CD14-positive monocyte (primary cell): ENCODE data around the gene NOL8. TPM values are rescaled to one million over a fixed set of nuclear protein-coding genes. Genes with fewer than 3 reads are reported as not detected.
A peak's percentile ranks its signal among the peaks of the same experiment; 100 is the strongest.

Experiments
- DNase-seq, 3 donors: peaks; one replicate each; pipeline ENCODE4 v3.0.0-alpha.2; 2011 to 2022
- H2AFZ ChIP-seq: 2 replicates; pipeline ENCODE4 v1.6.0; 2012; ENCODE audit warnings: mild to moderate bottlenecking, low read depth, low read length, inconsistent platforms; ENCODE audit not compliant: insufficient read depth, poor library complexity, severe bottlenecking
- H3K27ac ChIP-seq, 2 donors: 1 replicate in 1 of 2; 2 replicates in 1 of 2; pipeline ENCODE4 v1.5.1; 2012 to 2013; ENCODE audit warnings: low read length in 2 of 2, control low read depth in 1 of 2, inconsistent platforms in 1 of 2, low read depth in 1 of 2, mild to moderate bottlenecking in 1 of 2
- H3K27me3 ChIP-seq, 2 donors: one replicate each; pipeline versions ENCODE4 v1.6.0 to v1.6.1; 2011 to 2013; ENCODE audit warnings: low read length in 2 of 2; ENCODE audit not compliant: control insufficient read depth in 2 of 2, insufficient read depth in 2 of 2
- H3K36me3 ChIP-seq, 2 donors: replicated peaks in 1 of 2; 1 replicate in 1 of 2; 2 replicates in 1 of 2; pipeline versions ENCODE4 v1.5.1 to v1.6.1; 2012 to 2013; ENCODE audit warnings: low read length in 2 of 2, control low read depth in 1 of 2, inconsistent platforms in 1 of 2, mild to moderate bottlenecking in 1 of 2; ENCODE audit not compliant: insufficient read depth in 2 of 2, control insufficient read depth in 1 of 2
- H3K4me1 ChIP-seq, 2 donors: 1 replicate in 1 of 2; 2 replicates in 1 of 2; pipeline versions ENCODE4 v1.5.1 to v1.6.1; 2012 to 2013; ENCODE audit warnings: low read length in 2 of 2, control low read depth in 1 of 2, inconsistent platforms in 1 of 2, mild to moderate bottlenecking in 1 of 2, moderate library complexity in 1 of 2; ENCODE audit not compliant: insufficient read depth in 2 of 2, control insufficient read depth in 1 of 2
- H3K4me2 ChIP-seq: replicated peaks from 2 replicates; pipeline ENCODE3; 2012; ENCODE audit warnings: low read length, moderate library complexity, mild to moderate bottlenecking; ENCODE audit not compliant: poor library complexity, severe bottlenecking; ENCODE audit errors: extremely low read depth
- H3K4me3 ChIP-seq, 3 experiments: fragments of 200-600 bp in 1 of 3; sonication (generic) in 1 of 3; replicated peaks in 1 of 3; 1 replicate in 2 of 3; 2 replicates in 1 of 3; pipeline ENCODE4 v1.5.1; 2011 to 2013; ENCODE audit warnings: low read length in 3 of 3, mild to moderate bottlenecking in 3 of 3, control low read depth in 2 of 3, low read depth in 2 of 3, inconsistent platforms in 1 of 3, moderate library complexity in 1 of 3
- H3K79me2 ChIP-seq: 2 replicates; pipeline ENCODE4 v1.6.0; 2012; ENCODE audit warnings: mild to moderate bottlenecking, control low read depth, inconsistent platforms, low read length, moderate library complexity; ENCODE audit not compliant: insufficient read depth
- H3K9ac ChIP-seq: 2 replicates; pipeline ENCODE4 v1.6.0; 2017; ENCODE audit warnings: low read length, mild to moderate bottlenecking; ENCODE audit not compliant: insufficient read depth, poor library complexity, severe bottlenecking
- H3K9me3 ChIP-seq, 2 donors: replicated peaks in 1 of 2; 1 replicate in 1 of 2; 2 replicates in 1 of 2; pipeline versions ENCODE4 v1.5.1 to v1.6.1; 2012 to 2013; ENCODE audit warnings: low read length in 2 of 2, control low read depth in 1 of 2; ENCODE audit not compliant: control insufficient read depth in 1 of 2, insufficient read depth in 1 of 2
- H4K20me1 ChIP-seq: 2 replicates; pipeline ENCODE4 v1.6.0; 2012; ENCODE audit warnings: mild to moderate bottlenecking, low read length, control low read depth, moderate library complexity; ENCODE audit not compliant: insufficient read depth
- H3K27ac Mint-ChIP-seq, 7 donors: one replicate each; pipeline ENCODE4 v1.8.0; 2020; ENCODE audit warnings: mild to moderate bottlenecking in 7 of 7, mixed read lengths in 7 of 7, moderate library complexity in 6 of 7, inconsistent platforms in 2 of 7
- H3K27me3 Mint-ChIP-seq, 3 donors: one replicate each; pipeline ENCODE4 v1.8.0; 2021 to 2022; ENCODE audit warnings: low read depth in 3 of 3, mild to moderate bottlenecking in 3 of 3, mixed read lengths in 3 of 3, moderate library complexity in 3 of 3, inconsistent platforms in 1 of 3
- H3K36me3 Mint-ChIP-seq, 2 donors: one replicate each; pipeline ENCODE4 v1.8.0; 2020; ENCODE audit warnings: mixed read lengths in 2 of 2, inconsistent platforms in 1 of 2, mild to moderate bottlenecking in 1 of 2
- H3K4me1 Mint-ChIP-seq: one replicate; pipeline ENCODE4 v1.8.0; 2020; ENCODE audit warnings: mild to moderate bottlenecking, mixed read lengths
- H3K4me3 Mint-ChIP-seq, 2 donors: one replicate each; pipeline ENCODE4 v1.8.0; 2020; ENCODE audit warnings: mild to moderate bottlenecking in 2 of 2, mixed read lengths in 2 of 2, moderate library complexity in 1 of 2
- H3K9me3 Mint-ChIP-seq, 7 donors: one replicate each; pipeline ENCODE4 v1.8.0; 2020 to 2022; ENCODE audit warnings: mixed read lengths in 7 of 7, mild to moderate bottlenecking in 6 of 7, moderate library complexity in 6 of 7, inconsistent platforms in 2 of 7
- CTCF ChIP-seq: fragments of 200-600 bp; IDR thresholded peaks from one replicate; pipeline ENCODE4 v1.8.0; 2022; ENCODE audit warnings: antibody characterized with exemption, mild to moderate bottlenecking
- WGBS: methylation state at CpG from one replicate; pipeline ENCODE4 v1.1.5; 2013; ENCODE audit warnings: missing lambda C conversion rate; ENCODE audit not compliant: insufficient coverage; 5-methylcytosine and 5-hydroxymethylcytosine counted together
- intact Hi-C, 2 donors: fragments of 100-400 bp; cut with micrococcal nuclease; formaldehyde crosslinking; loops; one replicate each; pipeline versions ENCODE4 v1.15.0 to v1.15.1; 2023
- polyA plus RNA-seq, 3 donors: library from polyadenylated mRNA; depleted of rRNA in 1 of 3; unstranded in 2 of 3; stranded (reverse) in 1 of 3; fragments of 300-500 nt in 2 of 3; fragments of >200 nt in 1 of 3; fragmentation: Illumina TruSeq in 2 of 3; gene quantifications; 1 replicate in 2 of 3; 2 replicates in 1 of 3; pipeline ENCODE4 v1.2.3, GENCODE V29; 2012 to 2021

NOL8 gene
- polyA plus RNA-seq, 3 donors = 2.9 to 22.0 (median 8.8) TPM

DNA sequence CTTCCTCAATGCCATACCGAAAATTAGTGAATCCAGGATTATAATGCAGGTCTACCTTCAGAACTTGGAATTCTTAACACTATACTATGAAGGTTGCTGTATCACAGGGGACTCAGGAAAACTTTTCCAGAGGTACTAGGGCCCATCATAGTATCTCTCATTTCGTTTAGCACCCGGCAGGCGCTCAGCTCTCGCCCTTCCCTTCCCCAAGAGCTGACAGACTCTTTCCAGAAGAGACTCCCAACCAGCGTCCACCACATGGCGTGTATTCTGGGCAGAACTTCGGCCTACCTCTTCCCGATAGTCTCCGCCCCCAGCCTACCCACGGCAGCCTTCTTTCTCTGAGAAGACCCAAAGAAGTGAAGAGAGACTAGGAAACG, 271 bp downstream of the NOL8 start:
- Mint-ChIP-seq H3K27ac (peak overlapping the region; percentile 98 to 100 (median 99)), H3K27me3 (no peaks in the 10 kb centered on the region), H3K4me1 (peaks cover 26% of the 10 kb centered on the region), H3K4me3 (peak overlapping the region; percentile 100), H3K9me3 (no peaks in the 10 kb centered on the region), H3K36me3 (peaks cover 28 to 32% of the 10 kb centered on the region in 2 donors)
- no peak for DNase-seq
- Histone ChIP-seq H2AFZ (peak overlapping the region; percentile 92), H4K20me1 (no peaks in the 10 kb centered on the region), H3K9me3 (no peaks in the 10 kb centered on the region), H3K4me3 (peak overlapping the region; percentile 87 to 97 (median 91)), H3K36me3 (peaks cover 26 to 35% of the 10 kb centered on the region in 2 donors), H3K9ac (peak overlapping the region; percentile 93), H3K4me2 (peak overlapping the region; percentile 96), H3K27ac (peak overlapping the region; percentile 94 to 98), H3K4me1 (peaks cover 23 to 29% of the 10 kb centered on the region in 2 donors), H3K79me2 (peaks cover 50% of the 10 kb centered on the region), H3K27me3 (no peaks in the 10 kb centered on the region)
- WGBS = 0% methylated on average over 9 of the region's 12 CpGs
- intact Hi-C loops = loop anchor here (1.0 to 10.0 kb wide), 6 partner anchors 32 to 440 kb away; partner anchors contain the start of genes IARS1 (in 2 of the 2), SPTLC1 (in 2 of the 2) and BICD2 (in 1 of the 2)
- TF ChIP-seq CTCF = no peak

DNA sequence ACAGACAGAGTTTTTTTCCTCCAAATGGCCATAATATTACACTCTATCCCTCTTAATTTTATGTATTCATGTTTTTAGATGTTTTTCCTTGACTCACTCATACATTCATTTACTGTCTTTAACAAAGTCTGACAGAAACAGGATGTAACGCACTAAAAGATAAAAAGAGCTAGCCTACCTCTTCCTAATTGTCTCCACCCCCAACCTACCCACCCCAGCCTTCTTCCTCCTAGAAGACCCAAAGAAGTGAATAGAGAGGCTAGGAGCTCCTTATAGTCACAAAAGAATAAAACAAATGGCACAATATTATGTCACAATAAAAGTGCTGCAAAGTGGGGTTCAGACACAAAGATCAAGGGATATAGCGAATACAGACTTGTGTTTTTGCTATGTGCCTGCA, 719 bp downstream of the NOL8 start:
- DNase-seq = no peak
- no peaks in the 10 kb centered on the region for H3K27me3 ChIP-seq
- peak overlapping the region in 1 of 2 donors; percentile 98 for H3K27ac ChIP-seq
- H3K27me3 Mint-ChIP-seq = no peaks in the 10 kb centered on the region
- intact Hi-C loops = loop anchor here (2.0 to 10.0 kb wide), 4 partner anchors 32 to 440 kb away; partner anchors contain the start of genes BICD2 (in 1 of the 2), IARS1 (in 1 of the 2) and SPTLC1 (in 1 of the 2)
- no peak for TF ChIP-seq CTCF
- H3K9ac ChIP-seq = peak overlapping the region; percentile 93
- peaks cover 26% of the 10 kb centered on the region for H3K4me1 Mint-ChIP-seq
- peaks cover 23 to 29% of the 10 kb centered on the region in 2 donors for H3K4me1 ChIP-seq
- WGBS = no CpG with 5 or more reads among the region's 2 CpGs
- peak overlapping the region; percentile 96 for H3K4me2 ChIP-seq
- H3K79me2 ChIP-seq = peaks cover 50% of the 10 kb centered on the region
- peak overlapping the region; percentile 87 to 97 (median 91) for H3K4me3 ChIP-seq
- H3K36me3 Mint-ChIP-seq = peaks cover 31 to 34% of the 10 kb centered on the region in 2 donors
- peak overlapping the region; percentile 92 for H2AFZ ChIP-seq
- no peaks in the 10 kb centered on the region for H3K9me3 ChIP-seq
- no peaks in the 10 kb centered on the region for H3K9me3 Mint-ChIP-seq
- peaks cover 30 to 39% of the 10 kb centered on the region in 2 donors for H3K36me3 ChIP-seq
- peak overlapping the region; percentile 100 for H3K4me3 Mint-ChIP-seq
- peak overlapping the region in 5 of 7 donors; percentile 98 to 100 (median 99) for H3K27ac Mint-ChIP-seq
- H4K20me1 ChIP-seq = no peaks in the 10 kb centered on the region
